Placental pericyte (primary cell): Measurements from ENCODE around the gene MZF1. TPM values are rescaled to one million over a fixed set of nuclear protein-coding genes. Genes with fewer than 3 reads are reported as not detected.

ENCODE experiments used
- small RNA-seq: library from RNA; depleted of rRNA; stranded (forward); fragments of <200 nt; gene quantifications from one replicate; pipeline ENCODE3, GENCODE V24; 2012; ENCODE audit warnings: low replicate concordance
- total RNA-seq: library from RNA; depleted of rRNA; stranded (reverse); fragments of >200 nt; gene quantifications from 2 replicates; pipeline ENCODE4 v1.2.3, GENCODE V29; 2012

Gene MZF1
- total RNA-seq = 20.8 and 21.9 TPM in 2 replicates

GRCh38 chr19:58572818-58573657, at the start of gene MZF1:
TSS of gene MZF1 (minus strand) at chr19:58573335. CDS start at chr19:58571389, 1,946 bp downstream.

GRCh38 chr19:58558066-58558622, 15.0 kb downstream of the MZF1 start, which contains the start of gene UBE2M:
TSS of gene UBE2M (minus strand) at chr19:58558611. CDS start at chr19:58558381, 230 bp downstream.

GRCh38 chr19:58554494-58555368, 18.4 kb downstream of the MZF1 start, which contains the start of gene CHMP2A:
TSS of gene CHMP2A (minus strand) at chr19:58555105. CDS start at chr19:58554212, 893 bp downstream.

GRCh38 chr19:58543826-58544590, 29.1 kb downstream of the MZF1 start, which contains the start of gene TRIM28:
TSS of gene TRIM28 (plus strand) at chr19:58544064. CDS start at chr19:58544758, 694 bp downstream.

GRCh38 chr19:58519355-58520256, 53.5 kb downstream of the MZF1 start, which contains the start of gene ZBTB45:
TSS of gene ZBTB45 (minus strand) at chr19:58519810. CDS start at chr19:58517673, 2,137 bp downstream.

Small RNA genes lying within 50 kb of the gene (small RNA-seq; reads per million reads assigned to genes)
- gene MIR6807 = 0.39 reads per million, percentile 10 among the genes with 10 or more reads in this experiment
- gene RN7SL525P = not detected

Other genes starting within 250 kb of the MZF1 start
- gene ZSCAN22, start 246.3 kb downstream of the MZF1 start, total RNA-seq = 3.3 and 5.4 TPM in 2 replicates
- gene A1BG, start 219.8 kb downstream of the MZF1 start, total RNA-seq = 3.3 and 8.8 TPM in 2 replicates
- 0.57 and 1.3 TPM in 2 replicates for gene ZNF497, start 210.6 kb downstream of the MZF1 start, total RNA-seq
- gene ZNF837, start 192.3 kb downstream of the MZF1 start, total RNA-seq = 1.8 and 2.4 TPM in 2 replicates
- gene RPS5, start 186.1 kb downstream of the MZF1 start, total RNA-seq = 1,396 and 1,689 TPM in 2 replicates
- 0.22 and 0.43 TPM in 2 replicates for gene RNF225, start 177.7 kb downstream of the MZF1 start, total RNA-seq
- gene ZNF584, start 164.7 kb downstream of the MZF1 start, total RNA-seq = 22.0 and 23.2 TPM in 2 replicates
- 8.1 and 9.7 TPM in 2 replicates for gene ZNF132, start 133.2 kb downstream of the MZF1 start, total RNA-seq
- gene ZNF324B, start 121.7 kb downstream of the MZF1 start, total RNA-seq = 8.5 and 13.5 TPM in 2 replicates
- 20.8 and 24.3 TPM in 2 replicates for gene ZNF324, start 106.3 kb downstream of the MZF1 start, total RNA-seq
- 9.3 and 16.9 TPM in 2 replicates for gene ZNF446, start 97.0 kb downstream of the MZF1 start, total RNA-seq
- gene SLC27A5, start 61.3 kb downstream of the MZF1 start, total RNA-seq = 1.3 and 1.6 TPM in 2 replicates
- 7.2 and 11.6 TPM in 2 replicates for gene ZBTB45, start 53.5 kb downstream of the MZF1 start, total RNA-seq
- gene TRIM28, start 29.3 kb downstream of the MZF1 start, total RNA-seq = 357 and 368 TPM in 2 replicates
- gene CHMP2A, start 18.2 kb downstream of the MZF1 start, total RNA-seq = 71.4 and 178 TPM in 2 replicates
- 70.5 and 92.5 TPM in 2 replicates for gene UBE2M, start 14.7 kb downstream of the MZF1 start, total RNA-seq